Measurements from ENCODE around the gene TECR. TPM values are rescaled to one million over a fixed set of nuclear protein-coding genes. Genes with fewer than 3 reads are reported as not detected.
"Not testable (repeated sequence)": the region's sequence is repeated elsewhere in the genome, so short reads cannot be mapped to it uniquely, and the experiment has no call there.

TECR gene
- total and polyA plus RNA-seq, 7 experiments from 2014 or later, result 123 to 325 (median 207) TPM

- CTCF ChIA-PET, result interaction anchor here (0.8 to 1.0 kb wide), 2 partner anchors 9 to 217 kb away, joined by 3 read pairs; partner anchors contain the start of gene NDUFB7
- intact Hi-C loops (cut with micrococcal nuclease), result no loop called here
- Histone ChIP-seq H3K9me3 (ENCODE audit: control insufficient read depth in 2 of 3, low read length in 3 of 3) (no peaks in the 10 kb centered on the region), H3K4me3 (ENCODE audit: low read length) (no peak overlapping the region), H3K4me1 (ENCODE audit: control insufficient read depth in 2 of 2, insufficient read depth in 2 of 2, low read length in 2 of 2) (peaks cover 0 to 15% of the 10 kb centered on the region in 2 donors), H3K27me3 (ENCODE audit: control insufficient read depth in 2 of 2, insufficient read depth in 2 of 2, low read length in 2 of 2) (no peaks in the 10 kb centered on the region), H3K27ac (ENCODE audit: low read depth, low read length) (no peak overlapping the region), H3K36me3 (ENCODE audit: control insufficient read depth in 2 of 3, insufficient read depth in 3 of 3, low read length in 3 of 3) (peaks cover 0 to 59% (median 8%) of the 10 kb centered on the region in 3 experiments)
- DNase-seq (no peak), ATAC-seq (no peak)
- H3K27me3 Mint-ChIP-seq, result no peaks in the 10 kb centered on the region
- peak overlapping the region in 1 of 10 donors; percentile 21 for H3K4me3 Mint-ChIP-seq
- POLR2A ChIA-PET, result interaction anchor here (0.6 to 1.4 kb wide), 4 partner anchors 8 to 113 kb away, joined by 3 to 5 read pairs (median 4); no protein-coding TSS in a partner anchor
- peaks cover 0 to 11% (median 0%) of the 10 kb centered on the region in 5 donors for H3K36me3 Mint-ChIP-seq
- H3K9me3 Mint-ChIP-seq, result no peaks in the 10 kb centered on the region
- H3K27ac Mint-ChIP-seq, result peak overlapping the region in 4 of 9 donors; percentile 33 to 67 (median 57)
- H3K4me1 Mint-ChIP-seq, result peaks cover 6 to 36% (median 24%) of the 10 kb centered on the region in 7 donors
These were observed 33.5 kb downstream of the TECR start for GRCh38 chr19:14562660-14563589.

- peaks cover 0 to 9% of the 10 kb centered on the region in 2 donors for H3K4me1 ChIP-seq (ENCODE audit: control insufficient read depth in 2 of 2, insufficient read depth in 2 of 2, low read length in 2 of 2)
- Mint-ChIP-seq H3K4me3 (no peak overlapping the region), H3K27ac (peak overlapping the region in 1 of 9 donors; percentile 39), H3K36me3 (peaks cover 0 to 11% (median 0%) of the 10 kb centered on the region in 5 donors), H3K9me3 (no peaks in the 10 kb centered on the region), H3K4me1 (peaks cover 12 to 41% (median 27%) of the 10 kb centered on the region in 7 donors), H3K27me3 (no peaks in the 10 kb centered on the region)
- no peak overlapping the region for H3K4me3 ChIP-seq (ENCODE audit: low read length)
- POLR2A ChIA-PET, result interaction anchor here (0.6 to 1.1 kb wide), 2 partner anchors 7 to 112 kb away, joined by 3 to 5 read pairs; no protein-coding TSS in a partner anchor
- CTCF ChIA-PET, result interaction anchor here (0.8 to 1.0 kb wide), 2 partner anchors 8 to 218 kb away, joined by 3 read pairs; partner anchors contain the start of gene NDUFB7
- DNase-seq (no peak), ATAC-seq (no peak)
- H3K27me3 ChIP-seq (ENCODE audit: control insufficient read depth in 2 of 2, insufficient read depth in 2 of 2, low read length in 2 of 2), result no peaks in the 10 kb centered on the region
- no peak overlapping the region for H3K27ac ChIP-seq (ENCODE audit: low read depth, low read length)
- peaks cover 0 to 58% (median 8%) of the 10 kb centered on the region in 3 experiments for H3K36me3 ChIP-seq (ENCODE audit: control insufficient read depth in 2 of 3, insufficient read depth in 3 of 3, low read length in 3 of 3)
- no peaks in the 10 kb centered on the region for H3K9me3 ChIP-seq (ENCODE audit: control insufficient read depth in 2 of 3, low read length in 3 of 3)
- intact Hi-C loops (cut with micrococcal nuclease), result no loop called here
These were observed 34.2 kb downstream of the TECR start for GRCh38 chr19:14563590-14563926.

GRCh38 chr19:14563989-14564651 lies 34.7 kb downstream of the TECR start:
- CTCF ChIA-PET, result interaction anchor here (0.8 to 1.0 kb wide), 2 partner anchors 8 to 219 kb away, joined by 3 read pairs; partner anchors contain the start of gene NDUFB7
- H3K9me3 Mint-ChIP-seq, result no peaks in the 10 kb centered on the region
- H3K9me3 ChIP-seq (ENCODE audit: control insufficient read depth in 2 of 3, low read length in 3 of 3), result no peaks in the 10 kb centered on the region
- H3K27ac Mint-ChIP-seq, result peak overlapping the region in 5 of 9 donors; percentile 18 to 62 (median 39)
- DNase-seq (peak in 4 of 9 donors; percentile 20 to 46 (median 38)), ATAC-seq (peak; percentile 72)
- H3K4me1 ChIP-seq (ENCODE audit: control insufficient read depth in 2 of 2, insufficient read depth in 2 of 2, low read length in 2 of 2), result peaks cover 0 to 7% of the 10 kb centered on the region in 2 donors
- H3K27ac ChIP-seq (ENCODE audit: low read depth, low read length), result no peak overlapping the region
- no peaks in the 10 kb centered on the region for H3K27me3 ChIP-seq (ENCODE audit: control insufficient read depth in 2 of 2, insufficient read depth in 2 of 2, low read length in 2 of 2)
- H3K4me3 ChIP-seq (ENCODE audit: low read length), result no peak overlapping the region
- peaks cover 0 to 56% (median 8%) of the 10 kb centered on the region in 3 experiments for H3K36me3 ChIP-seq (ENCODE audit: control insufficient read depth in 2 of 3, insufficient read depth in 3 of 3, low read length in 3 of 3)
- peaks cover 0 to 11% (median 0%) of the 10 kb centered on the region in 5 donors for H3K36me3 Mint-ChIP-seq
- no peak overlapping the region for H3K4me3 Mint-ChIP-seq
- intact Hi-C loops (cut with micrococcal nuclease), result no loop called here
- POLR2A ChIA-PET, result no interaction called here
- H3K4me1 Mint-ChIP-seq, result peaks cover 14 to 45% (median 30%) of the 10 kb centered on the region in 7 donors
- H3K27me3 Mint-ChIP-seq, result no peaks in the 10 kb centered on the region

GRCh38 chr19:14564652-14565297 lies 35.4 kb downstream of the TECR start:
- H3K36me3 ChIP-seq (ENCODE audit: control insufficient read depth in 2 of 3, insufficient read depth in 3 of 3, low read length in 3 of 3), result peaks cover 0 to 56% (median 8%) of the 10 kb centered on the region in 3 experiments
- H3K4me3 ChIP-seq (ENCODE audit: low read length); DNase-seq; H3K27me3 Mint-ChIP-seq; H3K9me3 ChIP-seq (ENCODE audit: control insufficient read depth in 2 of 3, low read length in 3 of 3); intact Hi-C loops (cut with micrococcal nuclease); H3K27me3 ChIP-seq (ENCODE audit: control insufficient read depth in 2 of 2, insufficient read depth in 2 of 2, low read length in 2 of 2); H3K4me1 ChIP-seq (ENCODE audit: control insufficient read depth in 2 of 2, insufficient read depth in 2 of 2, low read length in 2 of 2); ATAC-seq; H3K9me3 Mint-ChIP-seq; H3K4me3 Mint-ChIP-seq; H3K27ac ChIP-seq (ENCODE audit: low read depth, low read length); CTCF ChIA-PET: not testable (repeated sequence)
- H3K27ac Mint-ChIP-seq, result peak overlapping the region in 2 of 9 donors; percentile 14 to 33
- H3K4me1 Mint-ChIP-seq, result peaks cover 14 to 48% (median 30%) of the 10 kb centered on the region in 7 donors
- H3K36me3 Mint-ChIP-seq, result peaks cover 0 to 11% (median 0%) of the 10 kb centered on the region in 5 donors
- POLR2A ChIA-PET, result interaction anchor here (0.7 kb wide), 1 partner anchor 11 kb away, joined by 3 read pairs; no protein-coding TSS in a partner anchor

- no peaks in the 10 kb centered on the region for H3K9me3 ChIP-seq (ENCODE audit: control insufficient read depth in 2 of 3, low read length in 3 of 3)
- no peak overlapping the region for H3K4me3 Mint-ChIP-seq
- ChIA-PET CTCF (no interaction called here), POLR2A (interaction anchor here (0.7 kb wide), 1 partner anchor 11 kb away, joined by 3 read pairs; no protein-coding TSS in a partner anchor)
- DNase-seq (no peak), ATAC-seq (no peak)
- peaks cover 13 to 48% (median 30%) of the 10 kb centered on the region in 7 donors for H3K4me1 Mint-ChIP-seq
- no peaks in the 10 kb centered on the region for H3K27me3 ChIP-seq (ENCODE audit: control insufficient read depth in 2 of 2, insufficient read depth in 2 of 2, low read length in 2 of 2)
- peaks cover 0 to 5% of the 10 kb centered on the region in 2 donors for H3K4me1 ChIP-seq (ENCODE audit: control insufficient read depth in 2 of 2, insufficient read depth in 2 of 2, low read length in 2 of 2)
- H3K27ac Mint-ChIP-seq, result peak overlapping the region in 1 of 9 donors; percentile 33
- H3K4me3 ChIP-seq (ENCODE audit: low read length), result no peak overlapping the region
- peaks cover 0 to 11% (median 0%) of the 10 kb centered on the region in 5 donors for H3K36me3 Mint-ChIP-seq
- H3K36me3 ChIP-seq (ENCODE audit: control insufficient read depth in 2 of 3, insufficient read depth in 3 of 3, low read length in 3 of 3), result peaks cover 0 to 56% (median 8%) of the 10 kb centered on the region in 3 experiments
- H3K9me3 Mint-ChIP-seq, result no peaks in the 10 kb centered on the region
- H3K27me3 Mint-ChIP-seq, result no peaks in the 10 kb centered on the region
- intact Hi-C loops (cut with micrococcal nuclease), result no loop called here
- no peak overlapping the region for H3K27ac ChIP-seq (ENCODE audit: low read depth, low read length)
These were observed 35.9 kb downstream of the TECR start for GRCh38 chr19:14565298-14565679.

All from naive thymus-derived CD4-positive, alpha-beta T cell (primary cell).